H1 (cell line): Measurements from ENCODE around the gene C1S. TPM values are rescaled to one million over a fixed set of nuclear protein-coding genes. Genes with fewer than 3 reads are reported as not detected.

Experiments used
- ASH2L ChIP-seq: fragments of 200-600, 300-600 bp; sonication (generic); IDR thresholded peaks from one replicate; pipeline ENCODE4 v1.7.1; 2017; ENCODE audit warnings: low read length
- BRCA1 ChIP-seq: IDR thresholded peaks from 2 replicates; pipeline ENCODE4 v1.6.1; 2012; ENCODE audit warnings: low read depth, low read length, improper control_type of control experiment
- CBX8 ChIP-seq: fragments of 300-800, 300-1000 bp; sonication (generic); IDR thresholded peaks from 2 replicates; pipeline ENCODE4 v1.7.1; 2016; ENCODE audit warnings: low read depth, low read length, borderline replicate concordance
- CHD7 ChIP-seq: fragments of 300-600 bp; sonication (generic); IDR thresholded peaks from 2 replicates; pipeline ENCODE4 v1.7.1; 2012; ENCODE audit warnings: low read length, moderate library complexity, mild to moderate bottlenecking, inconsistent platforms; ENCODE audit not compliant: insufficient replicate concordance
- CREB1 ChIP-seq: IDR thresholded peaks from 2 replicates; pipeline ENCODE4 v1.6.1; 2012; ENCODE audit warnings: inconsistent platforms
- JUND ChIP-seq: IDR thresholded peaks from 2 replicates; pipeline ENCODE4 v1.6.1; 2011; ENCODE audit warnings: mild to moderate bottlenecking, improper control_type of control experiment, low read length
- MAFK ChIP-seq: IDR thresholded peaks from 2 replicates; pipeline ENCODE4 v1.6.1; 2012; ENCODE audit warnings: low read depth, mild to moderate bottlenecking, improper control_type of control experiment, low read length
- RBBP5 ChIP-seq: IDR thresholded peaks from 2 replicates; pipeline ENCODE4 v1.7.1; 2012; ENCODE audit warnings: low read depth, mild to moderate bottlenecking, inconsistent platforms, low read length, moderate library complexity, borderline replicate concordance
- SAP30 ChIP-seq: fragments of 300-600 bp; sonication (generic); IDR thresholded peaks from 2 replicates; pipeline ENCODE4 v1.7.1; 2012; ENCODE audit warnings: low read length, moderate library complexity, mild to moderate bottlenecking, inconsistent platforms; ENCODE audit not compliant: insufficient read depth, insufficient replicate concordance
- SIN3A ChIP-seq, 2 experiments: IDR thresholded peaks in 1 of 2; conservative IDR thresholded peaks in 1 of 2; 2 replicates each; pipeline ENCODE4 v1.6.1; 2011 to 2012; ENCODE audit warnings: low read length in 2 of 2, improper control_type of control experiment in 1 of 2, low read depth in 1 of 2, mild to moderate bottlenecking in 1 of 2
- SIRT6 ChIP-seq: IDR thresholded peaks from one replicate; pipeline ENCODE4 v1.7.1; 2012; ENCODE audit warnings: low read length, inconsistent platforms
- SP4 ChIP-seq: IDR thresholded peaks from 2 replicates; pipeline ENCODE4 v1.6.1; 2012; ENCODE audit warnings: low read length, inconsistent platforms
- polyA plus RNA-seq, 7 experiments: library from polyadenylated mRNA; depleted of rRNA in 3 of 7; stranded (reverse) in 5 of 7; unstranded in 2 of 7; fragments of >200 nt in 5 of 7; fragments of 200-250 nt in 2 of 7; gene quantifications; 1 replicate in 5 of 7; 2 replicates in 1 of 7; 4 replicates in 1 of 7; pipeline versions ENCODE4 v1.2.1 to v1.2.3, GENCODE V29; 2011 to 2013; ENCODE audit warnings: missing spikeins in 2 of 7, mixed read lengths in 2 of 7
- total RNA-seq: library from RNA; stranded (reverse); fragmentation: NEBNext Ultra II Directional; extraction: Animal tissue kit (Norgen Biotek cat#: 25700); gene quantifications from 2 replicates; pipeline ENCODE4 v1.2.1, GENCODE V29; 2021

C1S gene
- total and polyA plus RNA-seq, 2 of the 8 experiments (the other 6 are each of a cell fraction or from before 2014, with no cell fraction given): 4.4 to 7.3 TPM

GRCh38 chr12:7106082-7106481 is 45.6 kb downstream of the C1S start (continued):
- no peak for TF ChIP-seq CHD7
- TF ChIP-seq SIRT6: no peak
- no peak for TF ChIP-seq CBX8
- no peak for TF ChIP-seq JUND
- no peak for TF ChIP-seq SAP30
- TF ChIP-seq SIN3A (conservative IDR thresholded peaks at IDR 0.05 in 1 of 2, IDR thresholded peaks at IDR 0.05 in 1 of 2; ENCODE audit: low read depth in 1 of 2, low read length in 2 of 2): no peak
- no peak for TF ChIP-seq RBBP5
- TF ChIP-seq MAFK: no peak
- TF ChIP-seq CREB1: no peak
- TF ChIP-seq BRCA1: no peak
- no peak for TF ChIP-seq SP4
- TF ChIP-seq ASH2L: no peak
